PC-9 (cell line): Measurements from ENCODE around the gene SCAI.

Source experiments
- CTCF ChIP-seq: fragments of 200-600 bp; sonication (generic); conservative IDR thresholded peaks from 2 replicates; pipeline ENCODE4 v1.6.1; 2017; ENCODE audit warnings: mixed run types, antibody characterized with exemption, mild to moderate bottlenecking, moderate library complexity
- EZH2 ChIP-seq: fragments of 200-600 bp; sonication (generic); IDR thresholded peaks from 2 replicates; pipeline ENCODE4 v1.8.0; 2017; ENCODE audit warnings: antibody characterized with exemption, low read depth

- TF ChIP-seq CTCF (no peak), EZH2 (no peak)
Observed at GRCh38 chr9:125106285-125106893, 36.9 kb downstream of the SCAI start.
